ENCODE data around the gene TEX13A.
"Not testable (repeated sequence)": the region's sequence is repeated elsewhere in the genome, so short reads cannot be mapped to it uniquely, and the experiment has no call there.

The TEX13A gene

DNA sequence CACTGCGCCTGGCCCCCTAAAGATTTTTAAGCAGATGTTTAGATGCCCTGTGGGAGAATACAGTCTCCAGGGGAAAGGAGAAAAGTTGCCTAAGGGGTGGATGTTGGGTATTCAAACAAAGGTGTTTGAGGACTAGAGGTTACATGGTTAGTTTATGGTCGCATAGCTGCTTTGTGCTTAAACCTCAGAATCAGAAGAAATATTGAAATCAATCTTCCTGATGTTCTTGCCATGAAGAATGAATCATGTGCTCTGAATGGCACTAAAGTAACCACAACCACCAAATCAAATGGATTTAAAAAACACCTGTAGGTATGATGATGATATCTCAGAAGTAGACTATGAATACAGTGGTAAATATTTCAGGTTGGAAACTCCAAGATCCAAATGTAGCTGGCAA lies 42.7 kb upstream of the TEX13A start:
- no peak overlapping the region for H4K8ac ChIP-seq (ENCODE audit: low read depth, low read length)
- no peaks in the 10 kb centered on the region for H3K4me1 ChIP-seq (ENCODE audit: control insufficient read depth, low read depth, low read length)
- no peak overlapping the region for H2BK120ac ChIP-seq (ENCODE audit: low read depth, low read length)
- H2BK5ac ChIP-seq (ENCODE audit: low read length): no peak overlapping the region
- H2AK5ac ChIP-seq (ENCODE audit: low read length): no peak overlapping the region
- WGBS (ENCODE audit: extremely low coverage, insufficient coverage, low lambda C conversion rate): no CpG with 5 or more reads among the region's 2 CpGs
- no peak overlapping the region for H3K4me2 ChIP-seq (ENCODE audit: low read length)
- no peaks in the 10 kb centered on the region for H3K79me1 ChIP-seq (ENCODE audit: low read length)
- no peak overlapping the region for H3K9ac ChIP-seq (ENCODE audit: low read length)
- no peak overlapping the region for H4K5ac ChIP-seq (ENCODE audit: low read length)
- H2BK15ac ChIP-seq (replicated peaks; ENCODE audit: low read depth): no peak overlapping the region
- H3K4ac ChIP-seq (ENCODE audit: low read depth, low read length): no peak overlapping the region
- no peak overlapping the region for H3K56ac ChIP-seq (ENCODE audit: low read length)
- no peaks in the 10 kb centered on the region for H3K79me2 ChIP-seq (ENCODE audit: control insufficient read depth, insufficient read depth, low read length)
- H3K36me3 ChIP-seq (ENCODE audit: control insufficient read depth, insufficient read depth, low read length): no peaks in the 10 kb centered on the region
- no peaks in the 10 kb centered on the region for H3K27me3 ChIP-seq (ENCODE audit: insufficient read depth, low read length, poor library complexity)
- no peak overlapping the region for H3K18ac ChIP-seq (ENCODE audit: low read length)
- no peak overlapping the region for H3K23ac ChIP-seq (ENCODE audit: low read length)
- H3K4me3 ChIP-seq (ENCODE audit: low read length): no peak overlapping the region
- no peak overlapping the region for H3K27ac ChIP-seq (ENCODE audit: low read depth, low read length)
- no peak for DNase-seq

DNA sequence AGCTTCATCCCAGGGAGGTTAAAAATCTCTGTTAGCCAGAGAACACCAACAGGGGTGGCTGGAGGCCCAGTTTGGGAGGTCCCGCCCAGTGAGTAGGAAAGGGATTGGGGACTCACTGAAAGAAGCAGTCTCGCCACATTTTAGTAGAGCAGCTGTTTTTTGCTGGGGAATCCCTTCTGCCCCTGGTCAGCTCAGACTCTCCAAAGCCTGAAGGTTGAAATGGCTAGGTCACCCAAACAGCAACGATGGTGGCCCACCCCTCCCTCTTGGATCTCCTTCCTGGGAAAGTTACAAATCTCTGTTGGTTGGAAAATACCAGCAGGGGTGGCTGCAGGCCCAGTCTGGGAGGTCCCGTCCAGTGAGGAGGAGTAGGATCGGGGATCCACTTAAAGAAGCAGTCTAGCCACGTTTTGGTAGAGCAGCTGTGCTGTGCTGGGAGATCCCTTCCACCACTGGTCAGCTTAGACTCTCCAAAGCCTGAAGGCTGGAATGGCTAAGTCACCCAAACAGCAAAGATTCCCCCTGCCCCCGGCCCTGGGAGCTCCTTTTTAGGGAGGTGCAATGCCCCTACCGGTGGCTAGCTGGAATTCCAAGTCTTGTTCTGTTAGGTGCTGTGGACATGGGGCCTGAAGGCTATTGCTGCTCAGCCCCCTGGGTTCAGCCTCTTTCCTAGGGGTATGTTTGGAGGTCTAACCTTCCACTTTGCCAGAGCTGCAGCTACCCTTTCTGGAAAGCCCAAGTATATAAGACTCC lies 40.0 kb upstream of the TEX13A start:
- Histone ChIP-seq H3K4me3 (ENCODE audit: low read length) (no peak overlapping the region), H2AK5ac (ENCODE audit: low read length) (no peak overlapping the region), H3K18ac (ENCODE audit: low read length) (no peak overlapping the region), H3K4me2 (ENCODE audit: low read length) (no peak overlapping the region), H4K5ac (ENCODE audit: low read length) (no peak overlapping the region), H3K36me3 (ENCODE audit: control insufficient read depth, insufficient read depth, low read length) (no peaks in the 10 kb centered on the region), H3K23ac (ENCODE audit: low read length) (no peak overlapping the region), H2BK120ac (ENCODE audit: low read depth, low read length) (no peak overlapping the region), H3K9ac (ENCODE audit: low read length) (no peak overlapping the region), H3K79me1 (ENCODE audit: low read length) (no peaks in the 10 kb centered on the region), H3K27ac (ENCODE audit: low read depth, low read length) (no peak overlapping the region), H2BK15ac (replicated peaks; ENCODE audit: low read depth) (no peak overlapping the region), H3K27me3 (ENCODE audit: insufficient read depth, low read length, poor library complexity) (no peaks in the 10 kb centered on the region), H3K4ac (ENCODE audit: low read depth, low read length) (no peak overlapping the region), H4K8ac (ENCODE audit: low read depth, low read length) (no peak overlapping the region), H2BK5ac (ENCODE audit: low read length) (no peak overlapping the region), H3K56ac (ENCODE audit: low read length) (no peak overlapping the region), H3K4me1 (ENCODE audit: control insufficient read depth, low read depth, low read length) (no peaks in the 10 kb centered on the region), H3K79me2 (ENCODE audit: control insufficient read depth, insufficient read depth, low read length) (no peaks in the 10 kb centered on the region)
- no CpG with 5 or more reads among the region's 8 CpGs for WGBS (ENCODE audit: extremely low coverage, insufficient coverage, low lambda C conversion rate)
- DNase-seq: peak; percentile 1

DNA sequence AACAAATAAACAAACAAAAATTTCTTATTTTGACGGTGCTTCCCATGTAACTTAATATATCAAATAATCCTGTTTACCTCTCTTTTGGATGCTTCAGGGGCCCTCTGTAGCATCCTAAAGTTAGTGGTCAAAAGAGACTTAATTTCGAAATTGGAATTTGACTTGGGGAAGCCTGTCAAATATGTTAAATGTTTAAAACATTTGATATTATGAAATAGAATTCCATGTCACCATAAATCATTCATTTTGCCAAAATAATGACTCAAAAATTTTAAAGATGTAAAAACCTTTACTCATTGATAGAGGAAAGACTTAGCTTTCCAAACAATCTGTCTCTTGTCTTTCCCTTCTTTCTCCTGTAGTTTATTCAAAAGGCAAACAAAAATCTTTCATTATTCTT lies 20.6 kb upstream of the TEX13A start:
- no peaks in the 10 kb centered on the region for H3K79me1 ChIP-seq (ENCODE audit: low read length)
- no CpG with 5 or more reads among the region's 2 CpGs for WGBS (ENCODE audit: extremely low coverage, insufficient coverage, low lambda C conversion rate)

DNA sequence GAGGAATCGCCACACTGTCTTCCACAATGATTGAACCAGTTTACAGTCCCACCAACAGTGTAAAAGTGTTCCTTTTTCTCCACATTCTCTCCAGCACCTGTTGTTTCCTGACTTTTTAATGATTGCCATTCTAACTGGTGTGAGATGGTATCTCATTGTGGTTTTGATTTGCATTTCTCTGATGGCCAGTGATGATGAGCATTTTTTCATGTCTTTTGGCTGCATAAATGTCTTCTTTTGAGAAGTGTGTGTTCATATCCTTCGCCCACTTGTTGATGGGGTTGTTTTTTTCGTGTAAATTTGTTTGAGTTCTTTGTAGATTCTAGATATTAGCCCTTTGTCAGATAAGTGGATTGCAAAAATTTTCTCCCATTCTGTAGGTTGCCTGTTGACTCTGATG lies 16.9 kb upstream of the TEX13A start:
- not testable (repeated sequence) for H3K9ac ChIP-seq (ENCODE audit: low read length); H3K4me2 ChIP-seq (ENCODE audit: low read length); H3K79me1 ChIP-seq (ENCODE audit: low read length); H3K79me2 ChIP-seq (ENCODE audit: control insufficient read depth, insufficient read depth, low read length); H3K18ac ChIP-seq (ENCODE audit: low read length); H4K8ac ChIP-seq (ENCODE audit: low read depth, low read length); H3K4me3 ChIP-seq (ENCODE audit: low read length); H3K27ac ChIP-seq (ENCODE audit: low read depth, low read length); H2AK5ac ChIP-seq (ENCODE audit: low read length); H4K5ac ChIP-seq (ENCODE audit: low read length); H3K56ac ChIP-seq (ENCODE audit: low read length); H3K27me3 ChIP-seq (ENCODE audit: insufficient read depth, low read length, poor library complexity); H2BK120ac ChIP-seq (ENCODE audit: low read depth, low read length); H3K4ac ChIP-seq (ENCODE audit: low read depth, low read length); H3K23ac ChIP-seq (ENCODE audit: low read length); H2BK5ac ChIP-seq (ENCODE audit: low read length); H3K36me3 ChIP-seq (ENCODE audit: control insufficient read depth, insufficient read depth, low read length); H3K4me1 ChIP-seq (ENCODE audit: control insufficient read depth, low read depth, low read length); DNase-seq; H2BK15ac ChIP-seq (replicated peaks; ENCODE audit: low read depth)
- WGBS (ENCODE audit: extremely low coverage, insufficient coverage, low lambda C conversion rate): no CpG with 5 or more reads among the region's 3 CpGs

More for the DNA sequence above, 20.6 kb upstream of the TEX13A start:
- Histone ChIP-seq H2AK5ac (ENCODE audit: low read length) (no peak overlapping the region), H3K79me2 (ENCODE audit: control insufficient read depth, insufficient read depth, low read length) (no peaks in the 10 kb centered on the region), H3K18ac (ENCODE audit: low read length) (no peak overlapping the region), H3K9ac (ENCODE audit: low read length) (no peak overlapping the region), H3K36me3 (ENCODE audit: control insufficient read depth, insufficient read depth, low read length) (no peaks in the 10 kb centered on the region), H2BK15ac (replicated peaks; ENCODE audit: low read depth) (no peak overlapping the region), H3K4ac (ENCODE audit: low read depth, low read length) (no peak overlapping the region), H3K27me3 (ENCODE audit: insufficient read depth, low read length, poor library complexity) (no peaks in the 10 kb centered on the region), H4K5ac (ENCODE audit: low read length) (no peak overlapping the region), H3K4me1 (ENCODE audit: control insufficient read depth, low read depth, low read length) (no peaks in the 10 kb centered on the region), H3K23ac (ENCODE audit: low read length) (no peak overlapping the region), H3K56ac (ENCODE audit: low read length) (no peak overlapping the region), H3K27ac (ENCODE audit: low read depth, low read length) (no peak overlapping the region), H4K8ac (ENCODE audit: low read depth, low read length) (no peak overlapping the region), H3K4me2 (ENCODE audit: low read length) (no peak overlapping the region), H3K4me3 (ENCODE audit: low read length) (no peak overlapping the region), H2BK5ac (ENCODE audit: low read length) (no peak overlapping the region), H2BK120ac (ENCODE audit: low read depth, low read length) (no peak overlapping the region)
- no peak for DNase-seq

DNA sequence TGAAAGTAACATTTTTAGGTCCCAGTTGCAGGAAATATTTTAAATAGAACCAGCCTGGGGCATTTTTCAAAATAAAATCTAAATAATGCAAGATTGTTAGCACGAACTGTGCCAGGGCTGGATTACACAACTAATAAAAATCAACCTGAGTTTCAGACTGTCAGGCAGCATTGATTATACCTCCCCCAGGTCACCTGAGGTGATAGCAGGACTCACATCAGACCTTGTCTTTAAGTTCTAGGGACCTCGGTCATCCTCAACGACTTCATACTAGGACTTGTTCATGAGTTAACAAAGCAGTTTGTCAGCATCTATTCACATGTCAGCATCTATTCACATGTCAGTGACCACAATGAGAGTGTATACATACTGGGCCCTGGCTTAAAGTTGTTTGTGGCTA lies 8.7 kb upstream of the TEX13A start:
- H3K18ac ChIP-seq (ENCODE audit: low read length): no peak overlapping the region
- WGBS (ENCODE audit: extremely low coverage, insufficient coverage, low lambda C conversion rate): no CpG with 5 or more reads among the region's 3 CpGs
- H2BK120ac ChIP-seq (ENCODE audit: low read depth, low read length): no peak overlapping the region
- H3K36me3 ChIP-seq (ENCODE audit: control insufficient read depth, insufficient read depth, low read length): no peaks in the 10 kb centered on the region
- no peaks in the 10 kb centered on the region for H3K79me2 ChIP-seq (ENCODE audit: control insufficient read depth, insufficient read depth, low read length)
- no peak overlapping the region for H2BK15ac ChIP-seq (replicated peaks; ENCODE audit: low read depth)
- no peak overlapping the region for H3K4me2 ChIP-seq (ENCODE audit: low read length)
- H3K79me1 ChIP-seq (ENCODE audit: low read length): no peaks in the 10 kb centered on the region
- H2BK5ac ChIP-seq (ENCODE audit: low read length): no peak overlapping the region
- H3K27me3 ChIP-seq (ENCODE audit: insufficient read depth, low read length, poor library complexity): no peaks in the 10 kb centered on the region
- no peak overlapping the region for H3K4me3 ChIP-seq (ENCODE audit: low read length)
- H3K23ac ChIP-seq (ENCODE audit: low read length): no peak overlapping the region
- H3K4ac ChIP-seq (ENCODE audit: low read depth, low read length): no peak overlapping the region
- H3K9ac ChIP-seq (ENCODE audit: low read length): no peak overlapping the region
- no peak overlapping the region for H4K5ac ChIP-seq (ENCODE audit: low read length)
- no peak overlapping the region for H2AK5ac ChIP-seq (ENCODE audit: low read length)
- H3K56ac ChIP-seq (ENCODE audit: low read length): no peak overlapping the region
- H4K8ac ChIP-seq (ENCODE audit: low read depth, low read length): no peak overlapping the region
- H3K4me1 ChIP-seq (ENCODE audit: control insufficient read depth, low read depth, low read length): no peaks in the 10 kb centered on the region
- no peak for DNase-seq
- H3K27ac ChIP-seq (ENCODE audit: low read depth, low read length): no peak overlapping the region

DNA sequence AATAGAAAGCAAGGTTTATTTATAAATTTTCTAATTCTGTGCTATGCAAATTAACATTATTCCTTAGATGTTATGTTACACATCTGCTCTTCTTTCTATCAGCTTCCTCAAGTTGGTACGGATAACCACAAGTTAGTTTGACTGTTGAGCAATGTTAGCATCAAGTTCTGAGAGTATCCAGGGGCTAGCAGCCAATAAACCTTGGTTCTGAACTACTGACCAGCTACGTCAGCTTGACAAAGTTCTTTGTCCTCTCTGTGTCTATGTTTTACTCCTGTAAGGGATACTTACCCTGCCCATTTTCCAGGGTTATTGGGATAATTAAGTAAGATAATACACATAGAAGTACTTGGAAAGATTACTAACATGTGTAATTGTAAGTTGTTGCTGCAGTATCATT lies 8.1 kb upstream of the TEX13A start:
- Histone ChIP-seq H3K79me1 (ENCODE audit: low read length) (no peaks in the 10 kb centered on the region), H2AK5ac (ENCODE audit: low read length) (no peak overlapping the region), H3K4me1 (ENCODE audit: control insufficient read depth, low read depth, low read length) (no peaks in the 10 kb centered on the region), H2BK120ac (ENCODE audit: low read depth, low read length) (no peak overlapping the region), H3K18ac (ENCODE audit: low read length) (no peak overlapping the region), H3K36me3 (ENCODE audit: control insufficient read depth, insufficient read depth, low read length) (no peaks in the 10 kb centered on the region), H3K27me3 (ENCODE audit: insufficient read depth, low read length, poor library complexity) (no peaks in the 10 kb centered on the region), H3K79me2 (ENCODE audit: control insufficient read depth, insufficient read depth, low read length) (no peaks in the 10 kb centered on the region), H2BK15ac (replicated peaks; ENCODE audit: low read depth) (no peak overlapping the region), H3K27ac (ENCODE audit: low read depth, low read length) (no peak overlapping the region), H3K4me3 (ENCODE audit: low read length) (no peak overlapping the region), H3K9ac (ENCODE audit: low read length) (no peak overlapping the region), H4K8ac (ENCODE audit: low read depth, low read length) (no peak overlapping the region), H3K4me2 (ENCODE audit: low read length) (no peak overlapping the region), H3K23ac (ENCODE audit: low read length) (no peak overlapping the region), H2BK5ac (ENCODE audit: low read length) (no peak overlapping the region), H3K56ac (ENCODE audit: low read length) (no peak overlapping the region), H4K5ac (ENCODE audit: low read length) (no peak overlapping the region), H3K4ac (ENCODE audit: low read depth, low read length) (no peak overlapping the region)
- DNase-seq: no peak
- no CpG with 5 or more reads among the region's 2 CpGs for WGBS (ENCODE audit: extremely low coverage, insufficient coverage, low lambda C conversion rate)
